ENCODE results near the gene MLLT3. TPM values are rescaled to one million over a fixed set of nuclear protein-coding genes. Genes with fewer than 3 reads are reported as not detected.

Gene MLLT3
- total RNA-seq, 3 donors from 2014 or later: 8.8 to 30.3 (median 22.6) TPM

- TF ChIP-seq POLR2AphosphoS5 (IDR thresholded peaks at IDR 0.05) (no peak), POLR2A (IDR thresholded peaks at IDR 0.05) (no peak)
- TF ChIP-seq, protein P1, sequence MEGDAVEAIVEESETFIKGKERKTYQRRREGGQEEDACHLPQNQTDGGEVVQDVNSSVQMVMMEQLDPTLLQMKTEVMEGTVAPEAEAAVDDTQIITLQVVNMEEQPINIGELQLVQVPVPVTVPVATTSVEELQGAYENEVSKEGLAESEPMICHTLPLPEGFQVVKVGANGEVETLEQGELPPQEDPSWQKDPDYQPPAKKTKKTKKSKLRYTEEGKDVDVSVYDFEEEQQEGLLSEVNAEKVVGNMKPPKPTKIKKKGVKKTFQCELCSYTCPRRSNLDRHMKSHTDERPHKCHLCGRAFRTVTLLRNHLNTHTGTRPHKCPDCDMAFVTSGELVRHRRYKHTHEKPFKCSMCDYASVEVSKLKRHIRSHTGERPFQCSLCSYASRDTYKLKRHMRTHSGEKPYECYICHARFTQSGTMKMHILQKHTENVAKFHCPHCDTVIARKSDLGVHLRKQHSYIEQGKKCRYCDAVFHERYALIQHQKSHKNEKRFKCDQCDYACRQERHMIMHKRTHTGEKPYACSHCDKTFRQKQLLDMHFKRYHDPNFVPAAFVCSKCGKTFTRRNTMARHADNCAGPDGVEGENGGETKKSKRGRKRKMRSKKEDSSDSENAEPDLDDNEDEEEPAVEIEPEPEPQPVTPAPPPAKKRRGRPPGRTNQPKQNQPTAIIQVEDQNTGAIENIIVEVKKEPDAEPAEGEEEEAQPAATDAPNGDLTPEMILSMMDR (IDR thresholded peaks at IDR 0.05): no peak
- DNase-seq (ENCODE audit: low spot score in 2 of 2): no peak
- Histone ChIP-seq H3K27me3 (no peaks in the 10 kb centered on the region), H3K4me1 (no peaks in the 10 kb centered on the region), H3K9me3 (no peaks in the 10 kb centered on the region), H3K4me3 (no peak overlapping the region), H3K27ac (no peak overlapping the region), H3K36me3 (no peaks in the 10 kb centered on the region)
- intact Hi-C loops (cut with DNase I; ENCODE audit: low total_unique reads): no loop called here
These were observed 149.8 kb downstream of the MLLT3 start for GRCh38 chr9:20472342-20473045.

- no peaks in the 10 kb centered on the region for H3K9me3 ChIP-seq
- no peak overlapping the region for H3K4me3 ChIP-seq
- TF ChIP-seq POLR2AphosphoS5 (IDR thresholded peaks at IDR 0.05): no peak
- TF ChIP-seq POLR2A (IDR thresholded peaks at IDR 0.05): no peak
- TF ChIP-seq, protein P1 (IDR thresholded peaks at IDR 0.05): no peak
- H3K27ac ChIP-seq: no peak overlapping the region
- intact Hi-C loops (cut with DNase I; ENCODE audit: low total_unique reads): no loop called here
- no peaks in the 10 kb centered on the region for H3K36me3 ChIP-seq
- no peaks in the 10 kb centered on the region for H3K27me3 ChIP-seq
- no peaks in the 10 kb centered on the region for H3K4me1 ChIP-seq
- no peak for DNase-seq (ENCODE audit: low spot score in 2 of 2)
These were observed 155.8 kb downstream of the MLLT3 start for GRCh38 chr9:20466328-20467008.

GRCh38 chr9:20464242-20464641, 158.1 kb downstream of the MLLT3 start:
- intact Hi-C loops (cut with DNase I; ENCODE audit: low total_unique reads): loop anchor here (5.0 kb wide), 1 partner anchor 412 kb away; no protein-coding TSS in a partner anchor
- no peaks in the 10 kb centered on the region for H3K4me1 ChIP-seq
- TF ChIP-seq POLR2AphosphoS5 (IDR thresholded peaks at IDR 0.05) (no peak), POLR2A (IDR thresholded peaks at IDR 0.05) (no peak)
- TF ChIP-seq, protein P1 (IDR thresholded peaks at IDR 0.05): no peak
- H3K4me3 ChIP-seq: no peak overlapping the region
- H3K27me3 ChIP-seq: no peaks in the 10 kb centered on the region
- H3K36me3 ChIP-seq: no peaks in the 10 kb centered on the region
- H3K27ac ChIP-seq: no peak overlapping the region
- H3K9me3 ChIP-seq: no peaks in the 10 kb centered on the region
- no peak for DNase-seq (ENCODE audit: low spot score in 2 of 2)

DNA sequence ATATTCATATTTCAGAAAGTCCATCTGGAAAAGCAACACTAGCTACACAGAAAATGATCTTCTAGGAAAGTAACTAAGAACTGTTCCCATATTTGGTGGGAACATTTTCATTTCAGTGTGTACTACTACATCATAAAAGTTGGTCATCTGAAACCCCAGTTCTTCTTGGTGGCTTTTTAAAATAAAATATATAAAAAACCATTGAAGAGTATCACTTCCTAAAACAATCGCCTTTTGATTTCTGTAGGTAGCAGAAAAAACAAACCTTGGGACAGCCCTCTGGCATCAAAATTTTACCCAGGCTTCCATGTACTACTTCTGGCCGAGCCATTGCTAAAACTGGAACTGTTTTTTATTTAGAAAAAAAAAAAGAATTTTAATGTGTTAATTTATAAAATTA, 158.5 kb downstream of the MLLT3 start:
- no peak for DNase-seq (ENCODE audit: low spot score in 2 of 2)
- intact Hi-C loops (cut with DNase I; ENCODE audit: low total_unique reads): loop anchor here (5.0 kb wide), 1 partner anchor 412 kb away; no protein-coding TSS in a partner anchor
- Histone ChIP-seq H3K4me3 (no peak overlapping the region), H3K36me3 (no peaks in the 10 kb centered on the region), H3K27ac (no peak overlapping the region), H3K4me1 (no peaks in the 10 kb centered on the region), H3K9me3 (no peaks in the 10 kb centered on the region), H3K27me3 (no peaks in the 10 kb centered on the region)
- TF ChIP-seq, protein P1 (IDR thresholded peaks at IDR 0.05): no peak
- no peak for TF ChIP-seq POLR2A (IDR thresholded peaks at IDR 0.05)
- no peak for TF ChIP-seq POLR2AphosphoS5 (IDR thresholded peaks at IDR 0.05)

GRCh38 chr9:20462410-20462809, 159.9 kb downstream of the MLLT3 start:
- DNase-seq (ENCODE audit: low spot score in 2 of 2): no peak
- intact Hi-C loops (cut with DNase I; ENCODE audit: low total_unique reads): loop anchor here (5.0 kb wide), 1 partner anchor 410 kb away; no protein-coding TSS in a partner anchor
- Histone ChIP-seq H3K36me3 (no peaks in the 10 kb centered on the region), H3K4me3 (no peak overlapping the region), H3K9me3 (no peaks in the 10 kb centered on the region), H3K4me1 (no peaks in the 10 kb centered on the region), H3K27me3 (no peaks in the 10 kb centered on the region), H3K27ac (no peak overlapping the region)
- TF ChIP-seq, protein P1 (IDR thresholded peaks at IDR 0.05): no peak
- TF ChIP-seq POLR2AphosphoS5 (IDR thresholded peaks at IDR 0.05) (no peak), POLR2A (IDR thresholded peaks at IDR 0.05) (no peak)
